K562 (cell line): ENCODE results near the gene SDC3. TPM values are rescaled to one million over a fixed set of nuclear protein-coding genes. Genes with fewer than 3 reads are reported as not detected.

Source experiments
- ADNP ChIP-seq: fragments of 200-800 bp; sonication (Bioruptor generic); IDR thresholded peaks from 2 replicates; pipeline ENCODE4 v1.6.1; 2016; ENCODE audit warnings: missing genetic modification characterization, missing compliant biosample characterization
- BCLAF1 ChIP-seq, 2 experiments: fragments of 450-650 bp in 1 of 2; IDR thresholded peaks; 2 replicates each; pipeline ENCODE4 v1.6.1; 2011 to 2017; ENCODE audit warnings: low read depth in 2 of 2, antibody characterized with exemption in 1 of 2, borderline replicate concordance in 1 of 2, low read length in 1 of 2, mild to moderate bottlenecking in 1 of 2, mixed read lengths in 1 of 2; ENCODE audit not compliant: control insufficient read depth in 1 of 2
- CBX3 ChIP-seq, 2 experiments: IDR thresholded peaks; 1 replicate in 1 of 2; 2 replicates in 1 of 2; pipeline ENCODE4 v1.6.1; 2012; ENCODE audit warnings: inconsistent platforms in 2 of 2, low read length in 2 of 2, borderline replicate concordance in 1 of 2, control low read depth in 1 of 2
- ELF2 ChIP-seq: fragments of 250-450 bp; sonication (Bioruptor Pico); IDR thresholded peaks from 2 replicates; pipeline ENCODE4 v1.5.0; 2021; ENCODE audit warnings: mild to moderate bottlenecking
- EP400 ChIP-seq: fragments of 450-650 bp; IDR thresholded peaks from 2 replicates; pipeline ENCODE4 v1.6.1; 2017; ENCODE audit warnings: antibody characterized with exemption, mild to moderate bottlenecking, moderate library complexity
- HDAC2 ChIP-seq: fragments of 450-650 bp; IDR thresholded peaks from 2 replicates; pipeline ENCODE4 v1.6.1; 2016; ENCODE audit warnings: mild to moderate bottlenecking
- HNRNPL ChIP-seq: fragments of 200-400 bp; formaldehyde crosslinking; IDR thresholded peaks from 2 replicates; pipeline ENCODE4 v1.6.1; 2017; ENCODE audit warnings: low read depth, mild to moderate bottlenecking, low read length
- KDM4B ChIP-seq, 2 experiments: fragments of 450-650 bp in 1 of 2; sonication (generic) in 1 of 2; IDR thresholded peaks; 2 replicates each; pipeline ENCODE4 v1.6.1; 2016 to 2017; ENCODE audit warnings: borderline replicate concordance in 2 of 2, antibody characterized with exemption in 1 of 2, low read depth in 1 of 2, mild to moderate bottlenecking in 1 of 2
- L3MBTL2 ChIP-seq: fragments of 450-650 bp; IDR thresholded peaks from 2 replicates; pipeline ENCODE4 v1.6.1; 2016; ENCODE audit warnings: mild to moderate bottlenecking, moderate library complexity
- MEIS2 ChIP-seq: fragments of 450-650 bp; IDR thresholded peaks from 2 replicates; pipeline ENCODE4 v1.6.1; 2014; ENCODE audit warnings: mild to moderate bottlenecking; ENCODE audit not compliant: partially characterized antibody
- MYNN ChIP-seq, 2 experiments: sonication (generic); formaldehyde crosslinking in 1 of 2; IDR thresholded peaks; 2 replicates each; pipeline versions ENCODE4 v1.5.0 to v1.6.1; 2016 to 2020; ENCODE audit warnings: antibody characterized with exemption in 1 of 2, missing genetic modification reagents in 1 of 2
- ZNF124 ChIP-seq: sonication (generic); formaldehyde crosslinking; IDR thresholded peaks from 2 replicates; pipeline ENCODE4 v1.8.1; 2022; ENCODE audit warnings: missing genetic modification reagents
- ZNF140 ChIP-seq: fragments of 250-450 bp; sonication (Bioruptor Pico); IDR thresholded peaks from 2 replicates; pipeline ENCODE4 v1.8.0; 2021; ENCODE audit warnings: moderate library complexity, mild to moderate bottlenecking, inconsistent platforms
- ZNF3 ChIP-seq: fragments of 250-450 bp; sonication (Bioruptor Pico); IDR thresholded peaks from 2 replicates; pipeline ENCODE4 v1.5.0; 2021; ENCODE audit warnings: mild to moderate bottlenecking, moderate library complexity
- ZNF444 ChIP-seq: fragments of 250-450 bp; sonication (Bioruptor Pico); IDR thresholded peaks from 2 replicates; pipeline ENCODE4 v1.4.0; 2020; ENCODE audit warnings: mild to moderate bottlenecking, moderate library complexity
- polyA plus RNA-seq, 8 experiments: library from polyadenylated mRNA; depleted of rRNA in 4 of 8; stranded (reverse) in 5 of 8; unstranded in 3 of 8; fragments of >200 nt; fragmentation: Nextera tagmentation in 2 of 8; fragmentation: Illumina TruSeq in 1 of 8; extraction: Ambion mirVana in 2 of 8; extraction: Trizol in 1 of 8; gene quantifications; 2 replicates each; pipeline versions ENCODE4 v1.2.1 to v1.2.3, GENCODE V29; 2011 to 2014; ENCODE audit warnings: inconsistent platforms in 1 of 8, missing spikeins in 1 of 8
- total RNA-seq, 7 experiments: library from RNA; depleted of rRNA in 6 of 7; stranded (reverse); fragments of >200 nt in 6 of 7; fragmentation: Illumina TruSeq in 2 of 7; extraction: Trizol in 2 of 7; gene quantifications; 2 replicates each; pipeline versions ENCODE4 v1.2.1 to v1.2.3, GENCODE V29; 2011 to 2021; ENCODE audit warnings: low replicate concordance in 1 of 7
- TF ChIP-seq, protein P1 (sequence below): fragments of 250-450 bp; sonication (Bioruptor Pico); IDR thresholded peaks from 2 replicates; pipeline ENCODE4 v1.8.0; 2022; ENCODE audit warnings: inconsistent platforms
- TF ChIP-seq, protein P2 (sequence below): fragments of 250-450 bp; sonication (Bioruptor Pico); IDR thresholded peaks from 2 replicates; pipeline ENCODE4 v1.4.0; 2020

Gene SDC3
- total and polyA plus RNA-seq, 9 of the 15 experiments (the other 6 are each of a cell fraction or from before 2014, with no cell fraction given) = 0.38 to 44.1 (median 12.1) TPM

GRCh38 chr1:30899577-30900389, 8.8 kb downstream of the SDC3 start (continued):
- TF ChIP-seq BCLAF1 (IDR thresholded peaks at IDR 0.05; ENCODE audit: borderline replicate concordance in 1 of 2, control insufficient read depth in 1 of 2, low read depth in 2 of 2, low read length in 1 of 2) (no peak), ZNF140 (CRISPR knock-in tag) (no peak), KDM4B (IDR thresholded peaks at IDR 0.05; ENCODE audit: borderline replicate concordance in 2 of 2, low read depth in 1 of 2) (no peak), HNRNPL (no peak), ADNP (tag) (no peak; the same call in 1 of the 2 replicates), ZNF3 (CRISPR knock-in tag) (no peak), MEIS2 (no peak), HDAC2 (peak; percentile 67), ZNF444 (CRISPR knock-in tag) (no peak), CBX3 (IDR thresholded peaks at IDR 0.05; ENCODE audit: borderline replicate concordance in 1 of 2, low read length in 2 of 2) (no peak), MYNN (IDR thresholded peaks at IDR 0.05) (no peak), MYNN (CRISPR knock-in tag; IDR thresholded peaks at IDR 0.05) (no peak), L3MBTL2 (no peak), ELF2 (no peak), EP400 (no peak), ZNF124 (CRISPR knock-in tag) (no peak)
- TF ChIP-seq, protein P1, sequence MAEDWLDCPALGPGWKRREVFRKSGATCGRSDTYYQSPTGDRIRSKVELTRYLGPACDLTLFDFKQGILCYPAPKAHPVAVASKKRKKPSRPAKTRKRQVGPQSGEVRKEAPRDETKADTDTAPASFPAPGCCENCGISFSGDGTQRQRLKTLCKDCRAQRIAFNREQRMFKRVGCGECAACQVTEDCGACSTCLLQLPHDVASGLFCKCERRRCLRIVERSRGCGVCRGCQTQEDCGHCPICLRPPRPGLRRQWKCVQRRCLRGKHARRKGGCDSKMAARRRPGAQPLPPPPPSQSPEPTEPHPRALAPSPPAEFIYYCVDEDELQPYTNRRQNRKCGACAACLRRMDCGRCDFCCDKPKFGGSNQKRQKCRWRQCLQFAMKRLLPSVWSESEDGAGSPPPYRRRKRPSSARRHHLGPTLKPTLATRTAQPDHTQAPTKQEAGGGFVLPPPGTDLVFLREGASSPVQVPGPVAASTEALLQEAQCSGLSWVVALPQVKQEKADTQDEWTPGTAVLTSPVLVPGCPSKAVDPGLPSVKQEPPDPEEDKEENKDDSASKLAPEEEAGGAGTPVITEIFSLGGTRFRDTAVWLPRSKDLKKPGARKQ = no peak
- TF ChIP-seq, protein P2, sequence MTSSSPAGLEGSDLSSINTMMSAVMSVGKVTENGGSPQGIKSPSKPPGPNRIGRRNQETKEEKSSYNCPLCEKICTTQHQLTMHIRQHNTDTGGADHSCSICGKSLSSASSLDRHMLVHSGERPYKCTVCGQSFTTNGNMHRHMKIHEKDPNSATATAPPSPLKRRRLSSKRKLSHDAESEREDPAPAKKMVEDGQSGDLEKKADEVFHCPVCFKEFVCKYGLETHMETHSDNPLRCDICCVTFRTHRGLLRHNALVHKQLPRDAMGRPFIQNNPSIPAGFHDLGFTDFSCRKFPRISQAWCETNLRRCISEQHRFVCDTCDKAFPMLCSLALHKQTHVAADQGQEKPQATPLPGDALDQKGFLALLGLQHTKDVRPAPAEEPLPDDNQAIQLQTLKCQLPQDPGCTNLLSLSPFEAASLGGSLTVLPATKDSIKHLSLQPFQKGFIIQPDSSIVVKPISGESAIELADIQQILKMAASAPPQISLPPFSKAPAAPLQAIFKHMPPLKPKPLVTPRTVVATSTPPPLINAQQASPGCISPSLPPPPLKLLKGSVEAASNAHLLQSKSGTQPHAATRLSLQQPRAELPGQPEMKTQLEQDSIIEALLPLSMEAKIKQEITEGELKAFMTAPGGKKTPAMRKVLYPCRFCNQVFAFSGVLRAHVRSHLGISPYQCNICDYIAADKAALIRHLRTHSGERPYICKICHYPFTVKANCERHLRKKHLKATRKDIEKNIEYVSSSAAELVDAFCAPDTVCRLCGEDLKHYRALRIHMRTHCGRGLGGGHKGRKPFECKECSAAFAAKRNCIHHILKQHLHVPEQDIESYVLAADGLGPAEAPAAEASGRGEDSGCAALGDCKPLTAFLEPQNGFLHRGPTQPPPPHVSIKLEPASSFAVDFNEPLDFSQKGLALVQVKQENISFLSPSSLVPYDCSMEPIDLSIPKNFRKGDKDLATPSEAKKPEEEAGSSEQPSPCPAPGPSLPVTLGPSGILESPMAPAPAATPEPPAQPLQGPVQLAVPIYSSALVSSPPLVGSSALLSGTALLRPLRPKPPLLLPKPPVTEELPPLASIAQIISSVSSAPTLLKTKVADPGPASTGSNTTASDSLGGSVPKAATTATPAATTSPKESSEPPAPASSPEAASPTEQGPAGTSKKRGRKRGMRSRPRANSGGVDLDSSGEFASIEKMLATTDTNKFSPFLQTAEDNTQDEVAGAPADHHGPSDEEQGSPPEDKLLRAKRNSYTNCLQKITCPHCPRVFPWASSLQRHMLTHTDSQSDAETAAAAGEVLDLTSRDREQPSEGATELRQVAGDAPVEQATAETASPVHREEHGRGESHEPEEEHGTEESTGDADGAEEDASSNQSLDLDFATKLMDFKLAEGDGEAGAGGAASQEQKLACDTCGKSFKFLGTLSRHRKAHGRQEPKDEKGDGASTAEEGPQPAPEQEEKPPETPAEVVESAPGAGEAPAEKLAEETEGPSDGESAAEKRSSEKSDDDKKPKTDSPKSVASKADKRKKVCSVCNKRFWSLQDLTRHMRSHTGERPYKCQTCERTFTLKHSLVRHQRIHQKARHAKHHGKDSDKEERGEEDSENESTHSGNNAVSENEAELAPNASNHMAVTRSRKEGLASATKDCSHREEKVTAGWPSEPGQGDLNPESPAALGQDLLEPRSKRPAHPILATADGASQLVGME (CRISPR knock-in tag) = 0 out of 2 replicates have a peak, but pooled peaks have one; percentile 49
